Epithelial cell of esophagus (primary cell): Measurements from ENCODE around the gene MAMDC2.

Experiments used
- DNase-seq: peaks from one replicate; pipeline ENCODE4 v3.0.0; 2010; ENCODE audit warnings: low read depth
- H3K4me3 ChIP-seq: 2 replicates; pipeline ENCODE4 v1.5.1; 2011; ENCODE audit warnings: mild to moderate bottlenecking, low read length, control low read depth
- CTCF ChIP-seq: IDR thresholded peaks from 2 replicates; pipeline ENCODE4 v1.5.1; 2011; ENCODE audit warnings: low read depth, mild to moderate bottlenecking, low read length, control low read depth, inconsistent platforms; ENCODE audit not compliant: insufficient read depth; ENCODE audit errors: missing control alignments

MAMDC2 gene

GRCh38 chr9:70110194-70111041 lies 66.8 kb downstream of the MAMDC2 start:
- no peak for DNase-seq
- no peak overlapping the region for H3K4me3 ChIP-seq
- no peak for TF ChIP-seq CTCF

GRCh38 chr9:70111042-70111602 lies 67.5 kb downstream of the MAMDC2 start:
- DNase-seq = peak; percentile 80
- TF ChIP-seq CTCF = peak; percentile 94
- no peak overlapping the region for H3K4me3 ChIP-seq

GRCh38 chr9:70111641-70112236 lies 68.1 kb downstream of the MAMDC2 start:
- peak; percentile 93 for DNase-seq
- no peak for TF ChIP-seq CTCF

GRCh38 chr9:70112981-70113380 lies 69.3 kb downstream of the MAMDC2 start:
- no peak for DNase-seq
- TF ChIP-seq CTCF = no peak

More at GRCh38 chr9:70111641-70112236, 68.1 kb downstream of the MAMDC2 start:
- no peak overlapping the region for H3K4me3 ChIP-seq

GRCh38 chr9:70113403-70114022 lies 69.9 kb downstream of the MAMDC2 start:
- DNase-seq = peak; percentile 79
- H3K4me3 ChIP-seq = no peak overlapping the region
- peak; percentile 92 for TF ChIP-seq CTCF

More at GRCh38 chr9:70112981-70113380, 69.3 kb downstream of the MAMDC2 start:
- H3K4me3 ChIP-seq = no peak overlapping the region

- no peak for TF ChIP-seq CTCF
- DNase-seq = no peak
- no peak overlapping the region for H3K4me3 ChIP-seq
Measured at GRCh38 chr9:70114898-70115297, 71.2 kb downstream of the MAMDC2 start.
